HG03159 (cell line): ENCODE results near the gene LDLRAD2.
"Not testable (repeated sequence)": the region's sequence is repeated elsewhere in the genome, so short reads cannot be mapped to it uniquely, and the experiment has no call there.

Experiments used
- ATAC-seq: cut with Tn5 transposase; IDR thresholded peaks from one replicate; pipeline ENCODE4 v1.9.1; 2021; ENCODE audit warnings: mild to moderate bottlenecking, moderate library complexity; ENCODE audit not compliant: unreplicated experiment

Gene LDLRAD2

GRCh38 chr1:21823980-21824702 is 12.1 kb downstream of the LDLRAD2 start:
- ATAC-seq: no peak

- ATAC-seq: no peak
These were observed 12.9 kb downstream of the LDLRAD2 start for GRCh38 chr1:21824926-21825325.

- no peak for ATAC-seq
These were observed 13.3 kb downstream of the LDLRAD2 start for GRCh38 chr1:21825393-21825792.

GRCh38 chr1:21826694-21827093 is 14.6 kb downstream of the LDLRAD2 start:
- not testable (repeated sequence) for ATAC-seq

- ATAC-seq: no peak
These were observed 15.1 kb downstream of the LDLRAD2 start for GRCh38 chr1:21827141-21827679.

- ATAC-seq: no peak
These were observed 16.0 kb downstream of the LDLRAD2 start for GRCh38 chr1:21828075-21828474.

GRCh38 chr1:21828506-21829210 is 16.6 kb downstream of the LDLRAD2 start:
- no peak for ATAC-seq

GRCh38 chr1:21829294-21829693 is 17.2 kb downstream of the LDLRAD2 start:
- ATAC-seq: no peak

- no peak for ATAC-seq
These were observed 18.9 kb downstream of the LDLRAD2 start for GRCh38 chr1:21830792-21831453.

GRCh38 chr1:21831454-21831970 is 19.4 kb downstream of the LDLRAD2 start:
- ATAC-seq: no peak

GRCh38 chr1:21833392-21833976 is 21.4 kb downstream of the LDLRAD2 start:
- no peak for ATAC-seq

- no peak for ATAC-seq
These were observed 22.0 kb downstream of the LDLRAD2 start for GRCh38 chr1:21834094-21834493.

GRCh38 chr1:21834666-21835065 is 22.6 kb downstream of the LDLRAD2 start:
- ATAC-seq: no peak

GRCh38 chr1:21836010-21836409 is 23.9 kb downstream of the LDLRAD2 start:
- ATAC-seq: no peak

- no peak for ATAC-seq
These were observed 24.7 kb downstream of the LDLRAD2 start for GRCh38 chr1:21836729-21837128.

GRCh38 chr1:21837476-21837875 is 25.4 kb downstream of the LDLRAD2 start:
- no peak for ATAC-seq

GRCh38 chr1:21838359-21839157 is 26.5 kb downstream of the LDLRAD2 start:
- no peak for ATAC-seq

- no peak for ATAC-seq
These were observed 27.4 kb downstream of the LDLRAD2 start for GRCh38 chr1:21839337-21840037.

GRCh38 chr1:21840981-21841380 is 28.9 kb downstream of the LDLRAD2 start:
- no peak for ATAC-seq
